Adrenal gland (tissue), 12 donors: ENCODE data around the gene CCDC81. TPM values are rescaled to one million over a fixed set of nuclear protein-coding genes. Genes with fewer than 3 reads are reported as not detected.
"Not testable (repeated sequence)": the region's sequence is repeated elsewhere in the genome, so short reads cannot be mapped to it uniquely, and the experiment has no call there.

Source experiments
- DNase-seq, 7 donors: peaks; one replicate each; pipeline ENCODE4 v3.0.0-alpha.2; 2019 to 2020
- H3K27ac ChIP-seq, 5 donors: fragments of 200-600 bp; sonication (generic) in 4 of 5; 1 replicate in 3 of 5; 2 replicates in 2 of 5; pipeline versions ENCODE4 v1.5.1 to v1.8.0; 2016 to 2020; ENCODE audit warnings: mild to moderate bottlenecking in 1 of 5
- H3K27me3 ChIP-seq: fragments of 200-600 bp; 2 replicates; pipeline ENCODE4 v1.8.0; 2021
- H3K36me3 ChIP-seq, 2 donors: fragments of 200-600 bp; replicated peaks in 1 of 2; 1 replicate in 1 of 2; 2 replicates in 1 of 2; pipeline versions ENCODE4 v1.5.1 to v1.8.0; 2018 to 2022
- H3K4me1 ChIP-seq, 2 donors: fragments of 200-600 bp; replicated peaks in 1 of 2; 1 replicate in 1 of 2; 2 replicates in 1 of 2; pipeline versions ENCODE4 v1.5.1 to v1.8.0; 2018 to 2021
- H3K4me3 ChIP-seq, 4 donors: fragments of 200-600 bp; sonication (generic) in 3 of 4; one replicate each; pipeline ENCODE4 v1.5.1; 2016 to 2018
- H3K9me3 ChIP-seq, 3 donors: fragments of 200-600 bp; sonication (generic) in 1 of 3; replicated peaks in 1 of 3; 1 replicate in 2 of 3; 2 replicates in 1 of 3; pipeline versions ENCODE4 v1.5.1 to v1.8.0; 2016 to 2021
- POLR2A ChIP-seq, 2 donors: fragments of 450-650 bp; IDR thresholded peaks; one replicate each; pipeline ENCODE4 v1.6.1; 2017; ENCODE audit warnings: antibody characterized with exemption in 2 of 2, mild to moderate bottlenecking in 2 of 2, moderate library complexity in 1 of 2
- WGBS, 4 donors: extraction: QIAGEN DNeasy Blood & Tissue Kit in 2 of 4; methylation state at CpG; one replicate each; pipeline versions ENCODE4 v1.1.5 to v1.1.7; 2013 to 2017; 5-methylcytosine and 5-hydroxymethylcytosine counted together
- intact Hi-C, 2 donors: fragments of 100-400 bp; cut with DNase I; formaldehyde crosslinking; loops; one replicate each; pipeline versions ENCODE4 v1.14.1 to v1.15.0; 2022 to 2023
- polyA plus RNA-seq, 3 donors: library from polyadenylated mRNA; stranded (reverse); fragments of 200-250 nt in 2 of 3; fragments of 350-450 nt in 1 of 3; fragmentation: Illumina TruSeq in 1 of 3; extraction: RNeasy Lipid Tissue Mini Kit (QIAGEN cat#74804) in 1 of 3; gene quantifications; one replicate each; pipeline ENCODE4 v1.2.3, GENCODE V29; 2013 to 2014
- total RNA-seq, 9 donors: library from RNA; depleted of rRNA in 4 of 9; stranded (reverse); fragments of >200 nt in 4 of 9; fragments of 120-200 nt in 1 of 9; fragmentation: NEBNext Ultra II Directional in 1 of 9; extraction: Animal tissue kit (Norgen Biotek cat#: 25700) in 1 of 9; gene quantifications; one replicate each; pipeline versions ENCODE4 v1.1.0 to v1.2.4, GENCODE V29; 2013 to 2023
- TF ChIP-seq, protein P1 (sequence below), 6 experiments: fragments of 450-650 bp in 4 of 6; fragments of 200-600 bp in 2 of 6; sonication (generic) in 1 of 6; IDR thresholded peaks; 1 replicate in 5 of 6; 2 replicates in 1 of 6; pipeline versions ENCODE4 v1.5.1 to v1.8.0; 2016 to 2021; ENCODE audit warnings: antibody characterized with exemption in 6 of 6, mild to moderate bottlenecking in 2 of 6, moderate library complexity in 1 of 6
- donor health status: healthy with polysubstance abuse.
- donor health status: Bipolar disorder and iron deficiency.
- donor health status: DM: yes; HTN: yes; CAD: no.
- donor health status: DM: no; HTN: no; CAD: no.
- donor health status: DM: no; HTN: no; CAD: no.
- donor health status: DM: yes; HTN: yes; CAD: no.

Gene CCDC81
- total and polyA plus RNA-seq, 12 donors = 0.18 to 3.0 (median 0.69) TPM; not detected in 2

DNA sequence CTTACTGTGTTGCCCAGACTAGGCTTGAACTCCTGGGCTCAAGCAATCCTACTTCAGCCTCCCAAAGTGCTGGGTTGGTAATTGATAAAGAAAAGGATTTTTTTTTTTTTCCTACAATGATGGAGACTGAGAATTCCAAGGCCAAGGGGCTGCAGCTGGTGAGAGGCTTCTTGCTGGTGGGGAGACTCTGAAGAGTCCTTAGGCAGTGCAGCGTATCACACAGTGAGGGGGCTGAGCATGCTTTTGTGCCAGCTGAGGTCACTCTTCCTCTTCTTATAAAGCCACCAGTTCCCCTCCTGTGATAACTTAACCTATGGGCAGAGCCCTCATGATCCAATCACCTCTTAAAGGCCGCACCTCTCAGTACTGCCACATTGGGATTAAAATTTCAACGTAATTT lies 28.2 kb upstream of the CCDC81 start:
- H3K27me3 ChIP-seq = no peaks in the 10 kb centered on the region
- no peak overlapping the region for H3K4me3 ChIP-seq
- intact Hi-C loops = no loop called here
- 90 to 100% (median 96%) methylated on average over 3 of the region's 3 CpGs for WGBS, 4 donors
- peaks cover 0 to 14% of the 10 kb centered on the region in 2 donors for H3K36me3 ChIP-seq
- no peak overlapping the region for H3K27ac ChIP-seq
- TF ChIP-seq, protein P1, sequence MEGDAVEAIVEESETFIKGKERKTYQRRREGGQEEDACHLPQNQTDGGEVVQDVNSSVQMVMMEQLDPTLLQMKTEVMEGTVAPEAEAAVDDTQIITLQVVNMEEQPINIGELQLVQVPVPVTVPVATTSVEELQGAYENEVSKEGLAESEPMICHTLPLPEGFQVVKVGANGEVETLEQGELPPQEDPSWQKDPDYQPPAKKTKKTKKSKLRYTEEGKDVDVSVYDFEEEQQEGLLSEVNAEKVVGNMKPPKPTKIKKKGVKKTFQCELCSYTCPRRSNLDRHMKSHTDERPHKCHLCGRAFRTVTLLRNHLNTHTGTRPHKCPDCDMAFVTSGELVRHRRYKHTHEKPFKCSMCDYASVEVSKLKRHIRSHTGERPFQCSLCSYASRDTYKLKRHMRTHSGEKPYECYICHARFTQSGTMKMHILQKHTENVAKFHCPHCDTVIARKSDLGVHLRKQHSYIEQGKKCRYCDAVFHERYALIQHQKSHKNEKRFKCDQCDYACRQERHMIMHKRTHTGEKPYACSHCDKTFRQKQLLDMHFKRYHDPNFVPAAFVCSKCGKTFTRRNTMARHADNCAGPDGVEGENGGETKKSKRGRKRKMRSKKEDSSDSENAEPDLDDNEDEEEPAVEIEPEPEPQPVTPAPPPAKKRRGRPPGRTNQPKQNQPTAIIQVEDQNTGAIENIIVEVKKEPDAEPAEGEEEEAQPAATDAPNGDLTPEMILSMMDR (IDR thresholded peaks at IDR 0.05) = no peak
- TF ChIP-seq POLR2A (IDR thresholded peaks at IDR 0.05) = no peak
- DNase-seq = no peak
- no peaks in the 10 kb centered on the region for H3K4me1 ChIP-seq
- H3K9me3 ChIP-seq = no peaks in the 10 kb centered on the region

DNA sequence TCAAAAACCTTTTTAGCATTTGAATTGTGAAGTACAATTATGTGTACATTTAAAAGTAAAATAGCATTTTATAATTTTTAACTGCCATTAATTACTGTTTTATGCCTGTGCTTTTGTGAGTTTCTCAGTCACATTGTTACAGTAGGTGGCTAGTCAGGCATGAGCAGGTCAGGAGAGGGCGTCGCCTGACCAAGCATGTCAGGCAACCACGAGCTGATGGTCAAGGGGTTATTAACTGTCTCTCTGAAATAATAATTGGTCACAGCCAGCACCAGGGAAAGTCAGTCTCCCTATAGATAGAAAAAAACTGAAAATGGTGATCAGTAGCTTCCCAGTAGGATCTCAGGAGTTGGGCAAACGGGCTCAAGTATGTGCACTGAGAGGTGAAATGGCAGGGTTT lies 19.4 kb upstream of the CCDC81 start:
- TF ChIP-seq POLR2A (IDR thresholded peaks at IDR 0.05) = no peak
- TF ChIP-seq, protein P1 (IDR thresholded peaks at IDR 0.05) = no peak
- H3K36me3 ChIP-seq = no peaks in the 10 kb centered on the region
- DNase-seq = no peak
- H3K27me3 ChIP-seq = no peaks in the 10 kb centered on the region
- 63 to 78% (median 74%) methylated on average over 4 of the region's 4 CpGs for WGBS, 4 donors
- intact Hi-C loops = no loop called here
- no peaks in the 10 kb centered on the region for H3K9me3 ChIP-seq
- H3K27ac ChIP-seq = no peak overlapping the region
- no peaks in the 10 kb centered on the region for H3K4me1 ChIP-seq
- H3K4me3 ChIP-seq = no peak overlapping the region

DNA sequence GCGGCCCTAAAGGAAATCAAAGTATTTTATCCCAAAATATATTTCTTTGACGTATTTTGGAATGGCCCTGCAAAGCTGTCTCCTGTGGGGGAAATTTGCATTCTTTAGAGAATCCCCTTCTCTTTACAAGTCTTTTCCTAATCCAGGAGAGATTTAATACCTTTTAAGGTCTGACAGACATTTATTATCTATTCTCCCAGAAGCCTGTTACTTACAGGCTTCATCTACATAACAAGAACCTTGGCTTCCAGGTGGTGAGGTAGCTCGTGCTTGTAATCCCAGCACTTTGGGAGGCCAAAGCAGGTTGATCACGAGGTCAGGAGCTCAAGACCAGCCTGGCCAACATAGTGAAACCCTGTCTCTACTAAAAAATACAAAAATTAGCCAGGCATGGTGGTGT lies 17.3 kb upstream of the CCDC81 start:
- 82 to 95% (median 85%) methylated on average over 4 of the region's 4 CpGs for WGBS, 4 donors
- H3K4me1 ChIP-seq, H3K27ac ChIP-seq, H3K27me3 ChIP-seq, DNase-seq, intact Hi-C loops, H3K9me3 ChIP-seq, H3K36me3 ChIP-seq, H3K4me3 ChIP-seq: not testable (repeated sequence)

DNA sequence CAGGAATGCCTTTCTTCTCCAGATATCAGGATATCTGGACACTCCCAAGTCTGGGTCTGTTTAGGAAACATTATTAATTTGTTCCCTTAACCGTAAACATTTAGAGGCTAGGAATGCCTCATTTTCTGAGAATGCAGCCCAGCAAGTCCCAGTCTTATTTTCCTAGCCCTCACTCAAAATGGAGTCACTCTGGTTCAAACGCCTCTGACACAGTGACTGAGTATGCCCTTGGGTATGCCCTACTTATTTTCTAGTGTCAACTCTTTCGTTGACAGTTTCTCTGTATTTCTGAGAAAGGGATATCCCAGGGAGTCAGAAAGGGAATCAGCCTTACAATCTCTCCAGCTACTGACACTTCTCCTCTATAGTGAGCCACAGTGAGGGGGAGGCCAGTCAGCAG lies 16.0 kb upstream of the CCDC81 start:
- Histone ChIP-seq H3K27me3 (no peaks in the 10 kb centered on the region), H3K4me1 (no peaks in the 10 kb centered on the region), H3K27ac (no peak overlapping the region), H3K9me3 (peaks cover 0 to 6% (median 0%) of the 10 kb centered on the region in 3 donors), H3K36me3 (no peaks in the 10 kb centered on the region), H3K4me3 (no peak overlapping the region)
- DNase-seq = no peak
- TF ChIP-seq POLR2A (IDR thresholded peaks at IDR 0.05) = no peak
- TF ChIP-seq, protein P1 (IDR thresholded peaks at IDR 0.05) = no peak
- 73 to 91% (median 86%) methylated on average over 3 of the region's 3 CpGs for WGBS, 4 donors
- intact Hi-C loops = no loop called here

DNA sequence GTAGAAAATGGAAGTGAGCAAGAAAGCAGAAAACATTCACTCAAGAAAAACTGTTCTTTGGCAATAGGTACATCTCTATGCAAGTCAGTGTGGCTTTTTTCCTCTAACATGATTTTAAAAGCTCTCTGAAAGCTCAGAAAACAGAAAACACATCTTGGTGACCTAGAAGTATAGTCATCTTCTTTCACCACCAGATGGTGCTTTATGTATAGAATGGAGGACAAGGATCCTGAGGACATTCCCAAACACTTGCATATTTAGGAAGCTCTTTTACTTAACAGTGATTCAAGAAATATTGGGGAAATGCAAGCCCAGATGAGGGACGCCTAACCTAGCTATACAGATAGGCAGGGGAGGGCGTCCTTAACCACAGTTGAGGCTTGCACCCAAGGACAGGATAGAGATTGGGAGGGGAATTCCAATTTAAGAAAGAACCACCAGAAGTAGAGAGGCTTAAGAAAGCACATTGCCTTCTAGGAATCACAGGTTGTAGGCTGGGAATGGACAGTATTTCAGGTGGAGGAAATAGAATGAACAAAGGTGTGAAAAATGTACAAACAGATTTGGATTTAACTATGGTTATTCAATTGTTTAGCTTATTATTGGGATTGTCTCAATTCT lies 13.8 kb upstream of the CCDC81 start:
- intact Hi-C loops = no loop called here

More for the DNA sequence above, 13.8 kb upstream of the CCDC81 start:
- H3K4me1 ChIP-seq = no peaks in the 10 kb centered on the region
- no peak overlapping the region for H3K4me3 ChIP-seq
- 55 to 66% (median 62%) methylated on average over 2 of the region's 2 CpGs for WGBS, 4 donors
- no peak overlapping the region for H3K27ac ChIP-seq
- DNase-seq = no peak
- TF ChIP-seq, protein P1 (IDR thresholded peaks at IDR 0.05) = peak in 3 of 6 experiments; percentile 28 to 33 (median 33)
- no peak for TF ChIP-seq POLR2A (IDR thresholded peaks at IDR 0.05)
- no peaks in the 10 kb centered on the region for H3K36me3 ChIP-seq
- no peaks in the 10 kb centered on the region for H3K27me3 ChIP-seq
- H3K9me3 ChIP-seq = peaks cover 0 to 6% (median 0%) of the 10 kb centered on the region in 3 donors
